ENCODE results near the gene USP24.

DNA sequence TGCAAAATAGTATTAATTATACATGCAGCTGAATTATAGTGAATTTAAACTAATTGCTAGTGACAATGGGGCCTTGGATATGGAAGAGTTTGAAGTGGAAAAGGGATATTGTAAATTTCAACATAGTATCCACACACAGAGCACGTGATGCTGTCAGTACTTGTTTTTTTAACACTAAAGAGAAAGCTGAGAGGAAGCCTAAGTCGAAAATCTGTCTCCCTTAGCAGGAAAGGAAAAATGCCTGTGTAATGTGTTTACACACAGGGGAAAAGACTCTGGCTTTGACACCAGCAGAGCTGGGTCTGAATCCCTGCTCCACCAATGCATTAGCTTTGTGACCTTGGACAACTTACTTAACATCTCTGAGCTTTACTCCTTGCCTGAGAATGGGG lies 133.3 kb downstream of the USP24 start:
- TF ChIP-seq, protein P1, sequence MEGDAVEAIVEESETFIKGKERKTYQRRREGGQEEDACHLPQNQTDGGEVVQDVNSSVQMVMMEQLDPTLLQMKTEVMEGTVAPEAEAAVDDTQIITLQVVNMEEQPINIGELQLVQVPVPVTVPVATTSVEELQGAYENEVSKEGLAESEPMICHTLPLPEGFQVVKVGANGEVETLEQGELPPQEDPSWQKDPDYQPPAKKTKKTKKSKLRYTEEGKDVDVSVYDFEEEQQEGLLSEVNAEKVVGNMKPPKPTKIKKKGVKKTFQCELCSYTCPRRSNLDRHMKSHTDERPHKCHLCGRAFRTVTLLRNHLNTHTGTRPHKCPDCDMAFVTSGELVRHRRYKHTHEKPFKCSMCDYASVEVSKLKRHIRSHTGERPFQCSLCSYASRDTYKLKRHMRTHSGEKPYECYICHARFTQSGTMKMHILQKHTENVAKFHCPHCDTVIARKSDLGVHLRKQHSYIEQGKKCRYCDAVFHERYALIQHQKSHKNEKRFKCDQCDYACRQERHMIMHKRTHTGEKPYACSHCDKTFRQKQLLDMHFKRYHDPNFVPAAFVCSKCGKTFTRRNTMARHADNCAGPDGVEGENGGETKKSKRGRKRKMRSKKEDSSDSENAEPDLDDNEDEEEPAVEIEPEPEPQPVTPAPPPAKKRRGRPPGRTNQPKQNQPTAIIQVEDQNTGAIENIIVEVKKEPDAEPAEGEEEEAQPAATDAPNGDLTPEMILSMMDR (IDR thresholded peaks at IDR 0.05) = no peak
- TF ChIP-seq, protein P2, sequence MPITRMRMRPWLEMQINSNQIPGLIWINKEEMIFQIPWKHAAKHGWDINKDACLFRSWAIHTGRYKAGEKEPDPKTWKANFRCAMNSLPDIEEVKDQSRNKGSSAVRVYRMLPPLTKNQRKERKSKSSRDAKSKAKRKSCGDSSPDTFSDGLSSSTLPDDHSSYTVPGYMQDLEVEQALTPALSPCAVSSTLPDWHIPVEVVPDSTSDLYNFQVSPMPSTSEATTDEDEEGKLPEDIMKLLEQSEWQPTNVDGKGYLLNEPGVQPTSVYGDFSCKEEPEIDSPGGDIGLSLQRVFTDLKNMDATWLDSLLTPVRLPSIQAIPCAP (CRISPR knock-in tag; IDR thresholded peaks at IDR 0.05) = no peak
- no peak for TF ChIP-seq ATF1 (CRISPR knock-in tag; IDR thresholded peaks at IDR 0.05)
